Stimulated activated CD8-positive, alpha-beta memory T cell treated with anti-CD3 and anti-CD28 coated beads, Interleukin-4, amount 100 ng/mL, for 1 hour (primary cell): ENCODE data around the gene YOD1.
A peak's percentile ranks its signal among the peaks of the same experiment; 100 is the strongest.

ENCODE experiments used
- DNase-seq, 2 donors: peaks; one replicate each; pipeline ENCODE4 v3.0.0-alpha.2; 2020; ENCODE audit warnings: low read depth in 2 of 2, low spot score in 1 of 2

Gene YOD1

GRCh38 chr1:207073906-207074820, 23.2 kb upstream of the YOD1 start:
- DNase-seq, result no peak

DNA sequence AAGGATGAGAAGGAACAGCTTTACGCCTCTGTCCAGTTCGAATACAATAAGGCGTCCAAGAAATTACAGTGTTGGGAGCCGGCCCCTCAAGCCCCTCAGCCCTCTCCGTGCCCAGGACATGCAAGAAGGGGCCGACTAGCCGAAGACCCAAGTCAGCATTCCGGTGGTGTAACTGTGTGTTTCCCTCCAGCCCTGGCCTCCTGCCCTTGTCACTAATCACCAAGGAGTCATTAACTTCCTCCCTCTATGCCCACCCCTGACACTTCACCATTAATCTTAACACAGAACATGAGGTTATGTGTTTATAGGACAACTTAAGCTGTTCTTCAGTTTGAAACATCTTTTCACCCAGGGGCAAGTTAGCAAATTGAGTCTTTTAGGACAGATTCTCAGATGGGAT, 21.2 kb upstream of the YOD1 start:
- DNase-seq, result no peak

DNA sequence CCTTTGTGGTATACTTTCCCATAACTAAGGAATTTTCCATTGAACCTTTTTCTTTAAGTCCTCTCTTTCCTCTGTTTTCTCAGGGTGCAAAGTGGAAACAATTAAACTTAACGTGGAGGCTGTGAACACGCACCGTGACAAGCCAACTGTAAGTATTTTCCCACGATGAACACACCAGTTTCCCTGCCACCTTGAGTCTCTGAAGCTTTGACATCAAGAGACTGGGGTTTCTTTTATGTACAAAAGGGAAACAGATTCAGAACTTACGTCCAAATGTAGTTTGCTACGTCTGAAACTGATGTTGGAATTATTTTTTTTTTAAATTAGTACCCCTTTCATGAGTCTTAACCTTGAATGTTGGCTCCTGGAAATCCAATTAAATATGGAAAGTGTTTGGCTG, 20.4 kb upstream of the YOD1 start:
- DNase-seq, result no peak

GRCh38 chr1:207070811-207071210, 19.8 kb upstream of the YOD1 start:
- no peak for DNase-seq

DNA sequence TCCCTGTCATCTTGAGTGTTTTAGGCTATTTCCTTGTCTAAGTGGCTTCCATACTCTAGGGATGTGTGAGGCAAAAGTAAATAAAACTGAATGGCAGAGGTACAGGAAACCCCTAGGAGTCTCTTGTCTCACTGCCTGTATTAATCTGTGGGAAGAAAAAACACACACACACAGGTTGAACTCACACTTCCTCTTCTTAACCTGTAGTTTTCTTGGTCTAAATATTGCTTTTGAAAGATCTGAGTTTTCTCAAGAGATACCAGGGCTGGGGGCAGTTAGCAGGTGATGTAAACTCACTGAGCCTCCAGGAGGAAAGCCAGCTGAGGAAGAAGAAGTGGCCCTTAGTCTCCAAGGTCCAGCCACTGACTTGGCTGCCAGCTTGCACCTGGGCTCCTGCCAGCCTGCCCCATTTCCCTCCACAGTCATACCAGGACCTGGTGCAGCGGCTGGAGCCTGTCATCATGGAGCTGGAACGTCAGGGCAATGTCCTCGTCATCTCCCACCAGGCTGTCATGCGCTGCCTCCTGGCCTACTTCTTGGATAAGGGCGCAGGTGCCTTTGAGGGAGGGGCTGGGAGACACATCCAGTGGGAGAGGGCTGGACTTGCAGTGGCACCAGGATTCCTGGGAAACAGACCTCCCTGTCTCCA, 19.0 kb upstream of the YOD1 start:
- no peak for DNase-seq

DNA sequence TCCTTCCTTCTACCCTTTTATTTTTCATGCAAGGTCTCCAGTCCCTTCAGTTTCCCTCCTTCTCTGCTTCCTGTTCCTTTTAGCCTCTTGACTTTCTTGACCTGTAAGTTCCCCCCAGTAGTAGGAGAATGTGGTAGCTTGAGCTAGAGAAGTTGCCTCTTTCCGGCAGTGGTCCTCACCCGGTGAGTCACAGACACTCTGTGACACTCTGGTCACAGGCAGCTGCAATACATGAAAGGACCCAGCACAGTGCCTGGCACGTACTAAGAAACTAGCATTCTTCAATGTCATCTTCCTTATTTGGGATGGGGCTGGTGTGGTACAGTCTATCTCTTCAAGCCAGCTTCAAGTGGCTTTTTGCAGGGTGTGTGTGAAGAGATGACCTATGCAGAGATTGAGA, 18.1 kb upstream of the YOD1 start:
- no peak for DNase-seq

GRCh38 chr1:207067665-207068064, 16.7 kb upstream of the YOD1 start:
- DNase-seq, result no peak

GRCh38 chr1:207067185-207067584, 16.2 kb upstream of the YOD1 start:
- DNase-seq, result no peak

- DNase-seq, result no peak
Measured at GRCh38 chr1:207064561-207064960, 13.6 kb upstream of the YOD1 start.

DNA sequence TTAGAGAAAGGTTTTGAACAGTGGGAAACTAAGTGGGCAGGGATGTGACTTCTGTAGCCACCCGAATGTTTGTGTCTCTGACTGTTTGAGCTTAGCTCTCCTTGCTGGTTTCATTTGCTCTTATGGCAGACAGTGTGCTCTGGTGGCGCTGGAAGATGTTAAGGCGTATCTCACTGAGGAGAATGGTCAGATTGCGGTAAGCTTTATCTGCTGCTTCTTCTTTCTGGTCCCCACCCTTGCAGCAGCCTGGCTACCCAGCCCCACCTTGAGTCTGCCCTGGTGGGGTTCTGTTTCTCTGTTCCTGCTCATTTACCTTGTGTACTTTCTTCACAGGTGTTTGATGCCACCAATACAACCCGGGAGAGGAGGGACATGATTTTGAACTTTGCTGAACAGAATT, 12.0 kb upstream of the YOD1 start:
- no peak for DNase-seq

DNA sequence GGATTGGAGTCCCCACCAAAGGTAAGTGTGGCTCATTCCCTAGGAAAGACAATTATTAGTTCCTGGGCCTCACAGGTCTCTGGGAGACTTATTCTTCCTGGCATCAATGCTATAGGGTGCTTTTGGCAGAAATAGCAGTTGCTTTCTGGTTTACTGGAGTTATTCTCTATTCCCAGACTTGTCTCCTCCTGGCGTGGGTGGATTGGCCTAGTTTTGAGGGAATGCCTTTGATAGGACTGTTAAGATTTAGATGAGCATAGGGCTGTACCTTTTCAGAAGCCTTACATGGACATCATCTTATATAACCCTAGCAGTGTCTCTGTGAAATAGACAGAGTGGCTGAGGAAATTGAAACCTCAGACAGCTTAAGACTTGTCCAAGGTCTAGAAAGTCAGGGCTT, 11.1 kb upstream of the YOD1 start:
- DNase-seq, result no peak

DNA sequence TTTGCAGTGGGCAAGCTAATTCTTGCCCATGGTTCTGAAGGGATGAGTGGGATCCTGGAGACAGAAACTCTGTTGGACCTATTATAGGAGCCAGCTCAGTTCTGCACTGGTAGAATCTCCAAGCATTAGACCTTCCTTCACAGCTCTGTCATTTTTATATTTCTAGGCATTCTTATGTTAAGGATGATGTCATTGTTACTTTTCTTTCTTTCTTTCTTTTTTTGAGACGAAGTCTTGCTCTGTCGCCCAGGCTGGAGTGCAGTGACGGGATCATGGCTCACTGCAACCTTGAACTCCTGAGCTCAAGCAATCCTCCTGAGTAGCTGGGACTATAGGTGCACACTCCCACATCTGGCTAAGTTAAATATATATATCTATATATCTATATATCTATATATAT, 9.6 kb upstream of the YOD1 start:
- DNase-seq, result no peak

DNA sequence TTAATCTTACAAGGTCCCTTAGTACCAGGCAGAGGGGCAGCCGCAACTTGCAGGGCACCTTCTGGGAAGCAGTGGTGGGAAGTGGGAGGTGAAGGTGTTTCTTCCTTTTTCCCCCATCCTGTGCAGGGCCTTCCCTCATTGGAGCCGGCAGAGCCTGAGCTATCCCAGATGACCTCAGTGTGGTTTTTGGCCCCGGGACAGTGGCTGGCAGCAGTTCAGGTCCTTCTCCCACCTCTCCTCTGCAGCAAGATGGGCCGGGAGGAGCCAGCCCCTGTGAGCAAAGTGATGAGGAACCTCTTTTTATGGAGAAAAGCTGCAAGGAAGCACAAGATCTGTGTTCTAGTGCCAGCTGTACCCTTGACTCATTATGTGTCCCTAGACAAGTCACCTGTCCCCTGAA, 8.9 kb upstream of the YOD1 start:
- no peak for DNase-seq

DNA sequence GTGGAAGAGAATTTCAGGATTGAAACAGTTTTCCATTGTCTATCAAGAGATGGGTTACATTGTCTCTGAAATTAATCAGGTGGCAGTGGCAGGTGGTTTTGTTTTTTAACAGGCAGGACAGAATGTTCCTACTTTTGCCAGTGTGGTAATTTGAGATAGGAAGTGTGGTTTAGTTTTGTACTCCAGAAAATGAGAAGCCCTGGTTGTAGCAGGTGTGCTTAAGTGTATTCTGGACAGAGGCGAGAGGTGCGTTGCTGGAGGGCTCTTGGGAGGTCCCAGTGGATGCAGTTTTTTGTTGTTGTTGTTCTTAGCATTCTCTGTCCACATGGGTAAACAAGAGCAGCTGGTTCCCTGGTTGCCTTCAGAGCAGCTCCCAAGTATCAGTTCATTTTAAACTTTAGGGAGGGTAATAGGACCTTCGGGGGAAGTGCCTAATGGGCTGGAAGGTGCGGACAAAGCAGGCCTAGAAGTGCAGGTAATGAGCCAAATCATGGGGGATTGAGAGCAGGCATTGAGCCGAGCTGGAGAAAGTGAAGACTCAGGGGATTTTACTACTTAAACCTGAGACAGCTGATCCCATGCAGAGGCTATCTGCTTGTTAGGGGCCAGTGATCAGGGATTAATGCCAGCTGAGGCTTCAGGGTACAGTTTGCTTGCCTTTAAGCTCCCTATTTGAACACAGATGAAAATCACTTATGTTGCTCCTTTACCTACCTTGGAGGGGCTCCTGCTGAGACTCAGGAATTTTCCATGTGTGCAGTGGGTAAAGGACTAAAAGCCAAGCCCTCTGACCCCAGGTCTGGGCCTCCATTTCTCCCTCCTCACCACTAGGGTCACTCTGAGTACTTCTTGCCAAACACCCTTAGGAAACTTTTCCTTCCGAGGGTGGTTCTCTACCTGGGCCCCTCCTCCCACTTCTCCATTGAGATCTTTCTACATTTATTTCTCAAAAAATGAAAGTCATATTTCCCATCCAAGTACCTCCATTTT, 8.2 kb upstream of the YOD1 start:
- no peak for DNase-seq

GRCh38 chr1:207058252-207058651, 7.2 kb upstream of the YOD1 start:
- no peak for DNase-seq

GRCh38 chr1:207056673-207057072, 5.7 kb upstream of the YOD1 start:
- DNase-seq, result no peak

DNA sequence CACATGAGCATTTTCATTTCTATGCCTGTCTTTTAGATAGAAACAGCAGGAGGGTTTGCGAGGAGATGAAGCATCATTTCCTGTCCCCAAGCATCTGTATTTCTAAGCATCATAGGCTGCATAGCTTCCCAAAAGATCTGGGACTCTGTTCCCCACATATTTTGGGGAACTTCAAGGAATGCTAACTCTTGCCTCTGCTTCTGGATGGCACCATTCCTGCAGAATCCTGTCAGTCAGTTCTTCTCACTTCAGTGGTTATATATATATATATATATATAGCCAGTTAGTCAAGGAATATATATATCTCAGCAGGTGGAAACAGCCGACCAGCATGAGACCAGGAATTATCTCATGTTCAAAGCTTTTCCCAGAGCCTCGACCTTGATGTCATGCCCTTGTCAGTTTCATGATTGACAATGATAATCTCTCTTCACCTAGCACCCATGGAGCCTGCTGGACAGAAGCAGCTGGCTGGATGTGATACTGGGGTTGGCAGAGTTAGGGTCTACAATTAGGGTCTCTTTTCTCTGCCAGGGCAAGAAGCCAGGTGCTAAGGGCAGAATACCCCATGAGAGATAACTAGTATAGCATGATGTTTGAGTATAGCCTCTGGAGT, 4.5 kb upstream of the YOD1 start:
- no peak for DNase-seq

DNA sequence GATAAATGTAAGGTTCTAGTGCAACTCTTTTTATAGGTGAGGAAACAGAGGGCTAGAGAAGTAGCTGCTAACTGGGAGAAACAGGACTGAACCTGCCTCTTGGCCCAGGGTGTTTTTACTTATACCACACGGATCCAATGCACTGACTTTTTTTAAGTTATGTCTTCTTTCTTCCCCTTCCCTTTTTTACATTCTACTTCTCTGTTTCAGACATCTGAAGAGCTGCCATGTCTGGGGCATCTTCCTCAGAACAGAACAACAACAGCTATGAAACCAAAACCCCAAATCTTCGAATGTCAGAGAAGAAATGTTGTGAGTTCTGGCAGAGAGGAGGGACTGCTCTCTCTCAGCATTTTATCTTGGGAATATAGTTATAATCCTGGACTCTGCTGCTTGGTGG, 3.5 kb upstream of the YOD1 start:
- DNase-seq, result no peak

GRCh38 chr1:207052911-207053769, 2.1 kb upstream of the YOD1 start, which contains the start of gene PFKFB2:
PFKFB2 (plus strand) TSS chr1:207053275; CDS start chr1:207054718, 1,443 bp downstream.
- DNase-seq, result peak; percentile 84 to 91
